ENCODE data around the gene VGLL4. TPM values are rescaled to one million over a fixed set of nuclear protein-coding genes. Genes with fewer than 3 reads are reported as not detected.

VGLL4 gene
- total RNA-seq, 1 donor from 2014 or later, result 141 TPM

GRCh38 chr3:11548721-11549131 is 95.0 kb downstream of the VGLL4 start:
- H3K4me1 Mint-ChIP-seq (ENCODE audit: low read depth), result peaks cover 58% of the 10 kb centered on the region
- no peak for TF ChIP-seq CTCF (IDR thresholded peaks at IDR 0.05)
- H3K4me3 Mint-ChIP-seq (ENCODE audit: unreplicated experiment), result no peak overlapping the region
- peaks cover 7% of the 10 kb centered on the region for H3K36me3 Mint-ChIP-seq (ENCODE audit: low read depth)
- H3K27me3 Mint-ChIP-seq (ENCODE audit: low read depth), result no peaks in the 10 kb centered on the region
- no peaks in the 10 kb centered on the region for H3K9me3 Mint-ChIP-seq (ENCODE audit: low read depth)
- H3K27ac Mint-ChIP-seq (ENCODE audit: unreplicated experiment), result peak overlapping the region; percentile 84
- DNase-seq (ENCODE audit: low spot score), result no peak

GRCh38 chr3:11547498-11547897 is 96.2 kb downstream of the VGLL4 start:
- no peak for DNase-seq (ENCODE audit: low spot score)
- no peak overlapping the region for H3K27ac Mint-ChIP-seq (ENCODE audit: unreplicated experiment)
- H3K4me1 Mint-ChIP-seq (ENCODE audit: low read depth), result peaks cover 46% of the 10 kb centered on the region
- no peaks in the 10 kb centered on the region for H3K27me3 Mint-ChIP-seq (ENCODE audit: low read depth)
- no peaks in the 10 kb centered on the region for H3K9me3 Mint-ChIP-seq (ENCODE audit: low read depth)
- no peak for TF ChIP-seq CTCF (IDR thresholded peaks at IDR 0.05)
- H3K36me3 Mint-ChIP-seq (ENCODE audit: low read depth), result peaks cover 5% of the 10 kb centered on the region
- no peak overlapping the region for H3K4me3 Mint-ChIP-seq (ENCODE audit: unreplicated experiment)

GRCh38 chr3:11546657-11547302 is 96.9 kb downstream of the VGLL4 start:
- TF ChIP-seq CTCF (IDR thresholded peaks at IDR 0.05), result no peak
- no peak overlapping the region for H3K4me3 Mint-ChIP-seq (ENCODE audit: unreplicated experiment)
- no peak overlapping the region for H3K27ac Mint-ChIP-seq (ENCODE audit: unreplicated experiment)
- H3K27me3 Mint-ChIP-seq (ENCODE audit: low read depth), result no peaks in the 10 kb centered on the region
- H3K4me1 Mint-ChIP-seq (ENCODE audit: low read depth), result peaks cover 46% of the 10 kb centered on the region
- no peak for DNase-seq (ENCODE audit: low spot score)
- H3K9me3 Mint-ChIP-seq (ENCODE audit: low read depth), result no peaks in the 10 kb centered on the region
- peaks cover 5% of the 10 kb centered on the region for H3K36me3 Mint-ChIP-seq (ENCODE audit: low read depth)

GRCh38 chr3:11545186-11545851 is 98.4 kb downstream of the VGLL4 start:
- peaks cover 2% of the 10 kb centered on the region for H3K36me3 Mint-ChIP-seq (ENCODE audit: low read depth)
- peak; percentile 82 for DNase-seq (ENCODE audit: low spot score)
- H3K9me3 Mint-ChIP-seq (ENCODE audit: low read depth), result no peaks in the 10 kb centered on the region
- no peak overlapping the region for H3K4me3 Mint-ChIP-seq (ENCODE audit: unreplicated experiment)
- TF ChIP-seq CTCF (IDR thresholded peaks at IDR 0.05), result no peak
- H3K27ac Mint-ChIP-seq (ENCODE audit: unreplicated experiment), result peak overlapping the region; percentile 15
- H3K4me1 Mint-ChIP-seq (ENCODE audit: low read depth), result peaks cover 38% of the 10 kb centered on the region
- no peaks in the 10 kb centered on the region for H3K27me3 Mint-ChIP-seq (ENCODE audit: low read depth)

- peaks cover 2% of the 10 kb centered on the region for H3K36me3 Mint-ChIP-seq (ENCODE audit: low read depth)
- H3K4me3 Mint-ChIP-seq (ENCODE audit: unreplicated experiment), result no peak overlapping the region
- DNase-seq (ENCODE audit: low spot score), result no peak
- H3K9me3 Mint-ChIP-seq (ENCODE audit: low read depth), result no peaks in the 10 kb centered on the region
- H3K27ac Mint-ChIP-seq (ENCODE audit: unreplicated experiment), result peak overlapping the region; percentile 15
- no peak for TF ChIP-seq CTCF (IDR thresholded peaks at IDR 0.05)
- H3K27me3 Mint-ChIP-seq (ENCODE audit: low read depth), result no peaks in the 10 kb centered on the region
- peaks cover 31% of the 10 kb centered on the region for H3K4me1 Mint-ChIP-seq (ENCODE audit: low read depth)
Observed at GRCh38 chr3:11544412-11545181, 99.1 kb downstream of the VGLL4 start.
